ENCODE data around the gene RNF113B.
A peak's percentile ranks its signal among the peaks of the same experiment; 100 is the strongest.

Gene RNF113B

DNA sequence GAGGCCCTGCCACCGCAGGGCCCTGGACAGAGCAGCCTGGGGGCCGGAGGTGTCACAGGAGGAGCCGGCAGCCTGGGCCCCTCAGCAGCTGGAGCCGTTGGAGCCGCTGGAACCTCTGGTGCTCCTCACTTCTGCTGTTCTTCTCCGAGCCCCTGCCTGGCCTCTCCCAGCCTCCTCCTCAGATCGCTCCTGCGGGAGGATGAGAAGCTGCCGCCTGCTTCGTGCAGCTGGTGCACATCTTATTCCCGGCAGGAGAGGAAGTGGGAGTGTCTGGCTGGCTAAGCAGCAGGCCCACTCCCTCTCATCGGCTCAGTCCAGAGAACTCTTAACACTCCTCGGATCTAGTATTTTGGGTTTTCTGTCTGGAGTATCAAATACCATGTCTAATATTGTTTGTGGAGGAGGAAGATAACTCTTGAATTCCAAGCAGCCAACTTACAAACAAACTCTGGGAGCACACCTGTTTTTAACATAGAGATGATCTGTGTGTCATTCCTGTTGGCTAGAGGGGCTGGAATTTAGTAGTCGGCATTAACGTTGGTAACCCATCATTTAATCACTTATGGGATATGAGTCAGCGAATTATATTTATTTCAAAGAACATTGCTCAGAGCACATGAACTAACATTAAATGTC is 37.1 kb upstream of the RNF113B start:
- DNase-seq (no peak), ATAC-seq (no peak)
- Mint-ChIP-seq H3K4me1 (no peaks in the 10 kb centered on the region), H3K4me3 (no peak overlapping the region), H3K27me3 (peaks cover 8% of the 10 kb centered on the region), H3K27ac (peak overlapping the region in 1 of 2 donors; percentile 15), H3K9me3 (no peaks in the 10 kb centered on the region)

DNA sequence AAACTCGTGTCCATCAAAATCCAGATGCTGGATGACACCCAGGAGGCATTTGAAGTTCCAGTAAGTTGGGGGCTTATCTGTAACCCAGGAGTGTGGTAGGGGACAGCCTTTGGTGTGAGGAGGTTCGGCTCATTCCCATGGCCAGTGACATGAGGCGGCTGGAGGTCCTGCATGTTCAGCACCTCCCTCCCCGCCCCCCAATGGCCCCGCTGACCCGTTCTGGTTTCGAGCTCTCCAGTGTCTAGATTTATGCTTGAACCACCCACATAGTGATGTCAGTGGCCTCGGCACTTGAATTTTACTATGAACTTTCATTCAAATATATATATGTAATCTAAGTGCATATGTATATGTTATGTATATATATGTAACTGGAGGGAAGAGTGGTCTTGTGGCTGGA is 36.3 kb upstream of the RNF113B start:
- ATAC-seq (no peak), DNase-seq (no peak)
- peaks cover 14% of the 10 kb centered on the region for H3K27me3 Mint-ChIP-seq
- H3K27ac Mint-ChIP-seq = no peak overlapping the region
- no peak overlapping the region for H3K4me3 Mint-ChIP-seq
- peaks cover 4 to 6% of the 10 kb centered on the region in 2 donors for H3K9me3 Mint-ChIP-seq
- H3K4me1 Mint-ChIP-seq = no peaks in the 10 kb centered on the region

DNA sequence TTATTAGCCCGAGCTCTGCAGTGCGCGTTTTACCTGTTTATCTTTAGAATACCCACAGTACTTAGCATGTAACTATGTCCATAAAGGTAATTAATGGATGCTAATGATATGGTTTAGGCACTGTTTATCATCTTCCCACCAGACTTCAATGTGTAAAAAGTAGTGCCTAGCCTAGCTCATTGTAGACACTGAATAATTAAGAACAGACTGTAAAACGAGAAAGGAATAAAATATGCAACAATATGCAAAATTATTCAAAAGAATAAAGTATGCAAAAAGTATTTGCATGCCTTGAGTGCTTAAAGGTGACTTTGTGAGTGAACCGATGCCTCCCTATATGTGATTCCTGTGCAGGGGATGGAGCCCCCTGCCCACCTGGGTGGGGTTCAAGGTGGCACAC is 35.7 kb upstream of the RNF113B start:
- Mint-ChIP-seq H3K9me3 (peaks cover 5 to 6% of the 10 kb centered on the region in 2 donors), H3K27ac (peak overlapping the region in 1 of 2 donors; percentile 64), H3K4me3 (no peak overlapping the region), H3K4me1 (no peaks in the 10 kb centered on the region), H3K27me3 (peaks cover 14% of the 10 kb centered on the region)
- DNase-seq = no peak
- no peak for ATAC-seq

DNA sequence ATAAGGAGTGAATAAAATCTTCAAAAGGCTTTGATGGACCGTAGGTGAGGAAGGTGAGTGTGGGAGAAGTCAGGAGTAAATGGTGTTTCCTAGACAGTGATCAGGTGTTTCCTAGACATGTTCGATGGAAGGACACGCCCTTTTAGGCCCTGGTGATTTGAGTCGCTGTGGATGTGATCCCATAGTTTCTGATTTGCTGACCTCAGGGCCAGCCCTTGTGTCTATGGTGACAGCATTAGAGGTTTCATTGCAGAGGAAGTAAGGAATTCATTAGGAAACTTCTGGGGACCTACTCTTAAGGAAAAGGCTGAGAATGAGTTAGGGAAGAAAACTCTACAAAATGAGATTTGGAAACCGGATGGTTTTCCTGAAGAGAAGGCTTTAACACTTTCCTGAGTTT is 31.5 kb upstream of the RNF113B start:
- H3K4me3 Mint-ChIP-seq = no peak overlapping the region
- no peak for ATAC-seq
- H3K27ac Mint-ChIP-seq = no peak overlapping the region
- H3K4me1 Mint-ChIP-seq = no peaks in the 10 kb centered on the region
- no peak for DNase-seq
- peaks cover 7% of the 10 kb centered on the region for H3K27me3 Mint-ChIP-seq
- peaks cover 19 to 22% of the 10 kb centered on the region in 2 donors for H3K9me3 Mint-ChIP-seq

DNA sequence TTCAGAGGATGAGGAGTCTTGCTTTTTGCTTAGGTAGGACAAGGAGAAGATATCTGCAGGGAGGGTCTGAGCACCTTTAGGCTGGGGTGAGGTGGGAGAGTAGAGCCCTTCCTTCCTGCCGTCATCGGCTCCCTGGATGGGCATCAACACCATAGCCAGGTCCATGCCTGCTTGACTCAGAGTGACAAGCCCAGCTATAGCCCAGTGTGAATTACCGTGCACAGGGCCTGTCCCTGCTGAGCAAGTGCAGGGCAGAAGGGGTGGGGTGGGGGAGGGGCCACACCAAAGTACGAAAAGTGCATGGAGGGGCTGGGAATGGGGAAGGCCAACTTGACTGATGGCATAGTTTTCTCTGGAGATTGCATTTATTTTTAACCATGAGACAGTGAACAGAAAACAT is 30.3 kb upstream of the RNF113B start:
- ATAC-seq = no peak
- no peak overlapping the region for H3K27ac Mint-ChIP-seq
- H3K4me3 Mint-ChIP-seq = no peak overlapping the region
- no peak for DNase-seq
- peaks cover 19 to 22% of the 10 kb centered on the region in 2 donors for H3K9me3 Mint-ChIP-seq
- H3K4me1 Mint-ChIP-seq = no peaks in the 10 kb centered on the region
- peaks cover 7% of the 10 kb centered on the region for H3K27me3 Mint-ChIP-seq

DNA sequence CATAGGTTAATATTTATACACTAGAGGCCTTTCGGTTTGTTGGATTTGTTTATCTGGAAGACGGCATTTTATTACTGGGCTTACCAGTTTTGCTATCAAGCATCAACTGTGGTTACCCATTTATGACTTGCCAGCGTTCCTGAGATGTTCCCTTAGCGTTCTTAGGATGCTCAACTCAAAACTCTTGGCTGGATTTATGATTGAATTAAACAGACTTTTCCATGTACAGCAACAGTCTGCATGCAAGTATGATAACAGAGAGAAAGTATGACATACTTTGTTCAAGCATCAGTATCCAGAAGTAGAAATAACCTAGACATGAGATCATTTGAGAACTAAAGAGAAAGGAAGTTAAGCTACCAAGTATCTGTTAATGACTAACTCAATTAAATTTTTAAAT is 29.9 kb upstream of the RNF113B start:
- DNase-seq = no peak
- H3K4me3 Mint-ChIP-seq = no peak overlapping the region
- ATAC-seq = no peak
- no peak overlapping the region for H3K27ac Mint-ChIP-seq
- no peaks in the 10 kb centered on the region for H3K4me1 Mint-ChIP-seq
- H3K9me3 Mint-ChIP-seq = peaks cover 19 to 22% of the 10 kb centered on the region in 2 donors
- peaks cover 7% of the 10 kb centered on the region for H3K27me3 Mint-ChIP-seq

DNA sequence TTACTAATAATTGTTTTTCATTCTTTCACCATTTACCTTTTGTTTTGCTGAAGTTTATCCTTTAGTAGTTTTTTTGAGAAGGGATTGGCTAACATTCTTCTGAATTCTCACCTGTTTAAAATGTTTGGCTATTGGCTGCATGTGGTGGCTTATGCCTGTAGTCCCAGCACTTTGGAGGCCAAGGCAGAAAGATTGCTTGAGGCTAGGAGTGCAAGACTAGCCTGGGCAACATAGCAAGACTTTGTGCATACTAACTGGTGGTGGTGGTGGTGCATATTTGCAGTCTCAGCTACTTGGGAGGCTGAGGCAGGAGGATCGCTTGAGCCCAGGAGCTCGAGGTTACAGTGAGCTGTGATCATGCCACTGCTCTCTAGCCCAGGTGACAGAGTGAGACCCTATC is 27.5 kb upstream of the RNF113B start:
- ATAC-seq (no peak), DNase-seq (no peak)
- Mint-ChIP-seq H3K4me1 (no peaks in the 10 kb centered on the region), H3K9me3 (peaks cover 19 to 22% of the 10 kb centered on the region in 2 donors), H3K4me3 (no peak overlapping the region), H3K27ac (no peak overlapping the region), H3K27me3 (peaks cover 14% of the 10 kb centered on the region)

DNA sequence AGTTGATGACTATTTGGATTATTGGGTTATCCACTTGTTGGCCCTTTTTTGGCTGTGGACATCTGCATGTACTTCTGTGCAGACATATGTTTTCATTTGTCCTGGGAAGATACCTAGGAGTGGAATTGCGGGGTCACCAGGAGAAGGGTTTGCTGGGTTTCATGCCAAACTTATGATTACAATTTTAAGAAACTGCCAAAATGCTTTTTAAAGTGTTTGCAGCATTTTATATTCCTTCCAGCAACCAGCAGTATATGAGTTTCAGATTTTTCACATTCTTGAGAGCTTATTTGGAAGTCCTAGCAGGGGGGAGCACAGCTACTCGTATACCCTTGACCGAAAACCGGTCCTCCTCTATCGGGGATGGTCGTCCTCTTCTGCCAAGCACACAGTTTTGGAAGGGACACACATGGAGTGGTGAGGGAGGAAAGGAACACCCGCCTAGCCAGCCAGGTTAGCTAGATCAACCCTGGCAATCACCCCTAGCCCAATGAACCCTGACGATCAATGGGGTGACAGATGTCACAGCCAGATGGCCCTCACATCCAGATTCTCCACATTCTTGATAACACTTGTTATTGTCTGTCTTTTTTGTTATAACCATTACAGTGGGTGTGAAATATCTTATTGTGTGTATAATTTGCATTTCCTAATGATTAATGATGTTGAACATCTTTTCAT is 26.7 kb upstream of the RNF113B start:
- DNase-seq (no peak), ATAC-seq (no peak)
- Mint-ChIP-seq H3K27me3 (peaks cover 12% of the 10 kb centered on the region), H3K4me1 (no peaks in the 10 kb centered on the region), H3K4me3 (no peak overlapping the region), H3K27ac (no peak overlapping the region), H3K9me3 (peaks cover 19 to 21% of the 10 kb centered on the region in 2 donors)

DNA sequence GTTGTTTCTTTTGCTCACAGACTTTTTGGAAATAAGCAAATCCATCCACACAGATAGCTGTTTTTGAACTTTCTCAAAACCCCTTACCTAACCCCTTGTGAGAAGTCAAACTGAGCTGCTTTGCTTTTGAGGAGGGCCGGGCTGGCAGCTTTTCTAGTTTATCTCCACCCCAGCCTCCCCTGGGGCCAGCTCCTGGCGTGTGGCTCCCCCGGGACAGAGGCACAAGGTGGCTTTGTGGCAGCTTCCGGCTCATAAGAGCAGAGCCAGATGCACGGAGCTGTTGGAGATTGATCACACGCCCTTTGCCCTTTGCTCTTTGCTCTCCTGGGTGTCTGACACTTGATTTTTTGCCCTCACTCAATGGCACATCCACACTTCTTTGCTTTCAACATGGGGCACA is 24.9 kb upstream of the RNF113B start:
- no peak overlapping the region for H3K4me3 Mint-ChIP-seq
- no peak overlapping the region for H3K27ac Mint-ChIP-seq
- DNase-seq (no peak), ATAC-seq (no peak)
- H3K4me1 Mint-ChIP-seq = no peaks in the 10 kb centered on the region
- H3K27me3 Mint-ChIP-seq = peaks cover 7% of the 10 kb centered on the region
- peaks cover 15 to 16% of the 10 kb centered on the region in 2 donors for H3K9me3 Mint-ChIP-seq

DNA sequence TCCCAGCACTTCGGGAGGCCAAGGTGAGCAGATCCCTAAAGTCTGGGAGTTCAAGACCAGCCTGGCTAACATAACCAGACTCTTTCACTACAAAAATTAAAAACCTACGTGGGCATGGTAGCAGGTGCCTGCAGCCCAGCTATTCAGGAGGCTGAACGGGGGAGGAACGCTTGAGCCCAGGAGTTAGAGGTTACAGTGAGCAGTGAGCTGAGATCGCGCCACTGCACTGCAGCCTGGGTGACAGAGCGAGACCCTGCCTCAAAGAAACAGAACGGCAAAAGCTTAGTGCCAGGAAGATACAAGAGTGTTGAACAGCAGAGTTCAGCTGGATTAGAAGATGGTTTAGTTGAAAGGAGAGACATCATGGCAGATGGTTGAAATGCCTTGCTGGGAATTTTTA is 24.1 kb upstream of the RNF113B start:
- ATAC-seq (no peak), DNase-seq (no peak)
- H3K4me1 Mint-ChIP-seq = no peaks in the 10 kb centered on the region
- peaks cover 9 to 11% of the 10 kb centered on the region in 2 donors for H3K9me3 Mint-ChIP-seq
- no peak overlapping the region for H3K4me3 Mint-ChIP-seq
- peaks cover 7% of the 10 kb centered on the region for H3K27me3 Mint-ChIP-seq
- H3K27ac Mint-ChIP-seq = no peak overlapping the region

DNA sequence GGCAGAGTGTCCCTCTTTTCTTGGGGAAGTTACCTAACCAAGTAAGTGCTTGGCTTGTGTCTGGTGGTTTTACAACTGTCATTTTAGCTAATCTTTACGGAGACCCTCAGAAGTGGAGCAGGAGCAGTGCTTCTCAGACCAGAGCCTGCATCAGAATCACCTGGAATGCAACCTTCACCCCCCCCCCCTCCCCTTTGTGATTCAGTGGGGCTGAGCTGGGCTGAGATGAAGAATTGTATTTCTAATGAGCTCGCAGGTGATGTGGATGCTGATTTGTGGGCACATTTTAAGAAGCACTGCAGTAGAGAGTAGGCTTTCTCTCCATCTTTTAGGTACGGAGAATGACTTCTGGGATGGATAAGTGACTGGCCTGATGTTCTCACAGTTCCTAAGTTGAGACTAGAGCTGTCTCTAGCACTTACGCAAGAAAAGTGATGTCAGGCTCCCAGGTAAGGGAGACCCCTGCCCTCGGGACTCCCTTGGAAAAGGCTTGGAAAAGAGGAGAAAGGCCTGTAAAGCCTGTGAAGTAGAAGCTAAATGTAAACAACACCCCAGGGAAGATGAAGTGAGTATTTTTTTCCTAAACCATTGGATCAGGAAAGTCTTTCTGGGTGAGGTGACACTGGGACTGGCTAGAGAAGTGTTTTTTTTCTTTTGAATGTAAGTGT is 23.3 kb upstream of the RNF113B start:
- ATAC-seq = no peak
- Mint-ChIP-seq H3K4me3 (no peak overlapping the region), H3K9me3 (peaks cover under 1 to 2% of the 10 kb centered on the region in 2 donors), H3K27me3 (peaks cover 7% of the 10 kb centered on the region), H3K27ac (no peak overlapping the region), H3K4me1 (no peaks in the 10 kb centered on the region)
- no peak for DNase-seq

DNA sequence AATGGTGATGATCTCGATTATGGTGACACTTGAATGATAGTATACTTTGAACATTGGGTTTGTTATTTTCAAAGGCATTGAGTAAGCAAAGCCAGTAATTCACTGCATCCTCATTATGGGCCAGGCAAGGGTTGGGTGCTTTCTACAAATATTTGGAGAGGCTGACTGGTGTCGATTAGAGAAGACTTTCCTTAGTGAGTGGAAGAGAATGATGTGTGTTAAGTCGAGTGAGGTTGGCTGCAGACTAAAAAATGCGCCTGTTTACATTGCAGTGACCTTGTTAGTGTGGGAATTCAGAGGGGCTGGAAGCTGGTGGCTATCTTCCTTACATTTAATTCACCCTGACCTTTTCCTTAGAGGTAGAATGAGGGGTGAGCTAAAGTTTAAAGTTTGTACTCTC is 22.4 kb upstream of the RNF113B start:
- no peak overlapping the region for H3K27ac Mint-ChIP-seq
- H3K9me3 Mint-ChIP-seq = no peaks in the 10 kb centered on the region
- no peak for DNase-seq
- H3K27me3 Mint-ChIP-seq = peaks cover 7% of the 10 kb centered on the region
- no peak overlapping the region for H3K4me3 Mint-ChIP-seq
- no peaks in the 10 kb centered on the region for H3K4me1 Mint-ChIP-seq
- ATAC-seq = no peak

DNA sequence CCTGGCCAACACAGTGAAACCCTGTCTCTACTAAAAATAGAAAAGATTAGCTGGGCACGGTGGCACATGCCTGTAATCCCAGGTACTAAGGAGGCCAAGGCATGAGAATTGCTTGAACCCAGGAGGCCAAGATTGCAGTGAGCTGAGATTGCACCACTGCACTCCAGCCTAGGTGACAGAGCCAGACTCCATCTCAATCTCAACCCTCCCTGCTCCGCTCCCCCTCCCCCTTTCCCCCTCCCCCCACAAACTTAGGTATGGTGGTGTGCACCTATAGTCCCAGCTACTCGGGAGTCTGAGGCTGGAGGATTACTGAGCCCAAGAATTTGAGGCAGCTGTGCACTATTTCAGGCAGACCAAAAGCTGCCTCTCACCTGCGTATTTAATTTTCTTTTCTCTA is 21.6 kb upstream of the RNF113B start:
- H3K27ac Mint-ChIP-seq = no peak overlapping the region
- H3K4me3 Mint-ChIP-seq = no peak overlapping the region
- DNase-seq (no peak), ATAC-seq (no peak)
- H3K4me1 Mint-ChIP-seq = no peaks in the 10 kb centered on the region
- H3K9me3 Mint-ChIP-seq = no peaks in the 10 kb centered on the region
- peaks cover 7% of the 10 kb centered on the region for H3K27me3 Mint-ChIP-seq

DNA sequence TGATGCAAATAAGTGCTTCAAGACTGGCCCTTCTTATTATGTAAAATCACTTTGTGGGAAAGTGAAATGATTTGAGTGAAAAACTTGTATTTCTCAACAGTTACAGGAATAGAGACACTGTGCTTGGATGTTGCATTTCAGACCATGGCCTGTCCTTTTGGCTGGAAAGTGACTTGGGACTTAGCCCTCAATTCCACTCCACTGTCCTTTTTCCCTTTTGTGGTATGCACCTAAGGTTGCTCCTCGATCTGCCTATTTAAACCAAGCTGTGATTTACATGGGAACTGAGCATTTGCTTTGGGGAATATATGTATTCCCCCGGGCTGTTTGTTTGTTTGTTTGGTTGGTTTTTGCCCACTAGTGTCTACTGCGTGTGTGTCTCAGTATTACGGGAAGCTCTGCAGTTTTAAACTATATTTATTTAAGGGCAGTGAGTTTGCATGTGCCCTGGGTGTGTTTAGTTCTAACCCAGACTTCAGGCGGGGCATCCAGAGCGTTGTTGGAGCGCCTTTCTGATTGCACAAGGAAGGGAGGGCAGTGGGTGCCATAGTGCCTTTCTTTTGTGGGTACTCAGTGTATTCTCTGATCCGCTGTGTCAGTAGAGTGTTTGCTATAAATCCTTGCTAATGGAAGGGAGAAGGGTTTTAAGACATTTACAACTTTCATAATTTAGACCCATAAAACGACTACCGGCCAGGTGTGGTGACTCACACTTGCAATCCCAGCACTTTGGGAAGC is 18.2 kb upstream of the RNF113B start:
- no peak overlapping the region for H3K27ac Mint-ChIP-seq
- no peak for ATAC-seq

DNA sequence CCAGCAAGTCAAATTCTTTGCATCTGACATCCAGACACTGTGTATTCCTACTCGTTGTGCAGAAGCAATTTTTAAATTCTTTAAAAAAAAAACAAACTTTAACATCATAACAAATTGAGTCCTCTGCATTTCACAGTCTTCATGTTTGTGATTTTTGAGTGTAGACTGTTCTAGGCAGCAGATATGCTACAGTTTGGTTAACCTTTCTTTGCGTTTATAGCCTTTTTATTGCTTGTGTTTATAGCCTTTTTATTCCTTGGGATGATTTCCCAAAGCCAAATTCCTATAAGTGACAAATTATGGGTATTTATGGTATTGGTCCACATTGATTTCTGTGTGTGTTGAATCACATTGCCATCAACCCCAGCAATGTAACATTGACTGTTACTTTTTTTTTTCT is 14.9 kb upstream of the RNF113B start:
- ATAC-seq = no peak
- Mint-ChIP-seq H3K9me3 (no peaks in the 10 kb centered on the region), H3K27me3 (no peaks in the 10 kb centered on the region), H3K27ac (no peak overlapping the region), H3K4me3 (no peak overlapping the region), H3K4me1 (no peaks in the 10 kb centered on the region)
- no peak for DNase-seq

More for the DNA sequence above, 18.2 kb upstream of the RNF113B start:
- Mint-ChIP-seq H3K4me1 (no peaks in the 10 kb centered on the region), H3K4me3 (no peak overlapping the region), H3K9me3 (no peaks in the 10 kb centered on the region), H3K27me3 (no peaks in the 10 kb centered on the region)
- no peak for DNase-seq

All from stimulated activated naive CD8-positive, alpha-beta T cell treated with anti-CD3 and anti-CD28 coated beads, Interleukin-15, amount 100 ng/mL, for 72 hours (primary cell).